Measurements from ENCODE around the gene HDAC11. TPM values are rescaled to one million over a fixed set of nuclear protein-coding genes. Genes with fewer than 3 reads are reported as not detected.

The HDAC11 gene
- polyA plus RNA-seq, 3 donors, result 2.9 to 3.9 (median 3.5) TPM

- H4K20me1 ChIP-seq (ENCODE audit: insufficient read depth, low read length), result no peaks in the 10 kb centered on the region
- Mint-ChIP-seq H3K4me1 (no peaks in the 10 kb centered on the region), H3K4me3 (no peak overlapping the region), H3K9me3 (peaks cover 0 to 6% (median 3%) of the 10 kb centered on the region in 7 donors), H3K27me3 (ENCODE audit: low read depth in 3 of 3) (peaks cover 0 to 6% (median 4%) of the 10 kb centered on the region in 3 donors), H3K36me3 (no peaks in the 10 kb centered on the region), H3K27ac (no peak overlapping the region)
- DNase-seq, result no peak
- no peak for TF ChIP-seq CTCF (IDR thresholded peaks at IDR 0.05)
- no peaks in the 10 kb centered on the region for H3K4me1 ChIP-seq (ENCODE audit: control insufficient read depth in 1 of 2, insufficient read depth in 2 of 2, low read length in 2 of 2)
- intact Hi-C loops (cut with micrococcal nuclease), result no loop called here
- H3K27me3 ChIP-seq (ENCODE audit: control insufficient read depth in 2 of 2, insufficient read depth in 2 of 2, low read length in 2 of 2), result no peaks in the 10 kb centered on the region
- no peak overlapping the region for H2AFZ ChIP-seq (ENCODE audit: insufficient read depth, low read depth, low read length, poor library complexity, severe bottlenecking)
- no peaks in the 10 kb centered on the region for H3K9me3 ChIP-seq (replicated peaks in 1 of 2; ENCODE audit: control insufficient read depth in 1 of 2, insufficient read depth in 1 of 2, low read length in 2 of 2)
- no peak overlapping the region for H3K27ac ChIP-seq (ENCODE audit: low read depth in 1 of 2, low read length in 2 of 2)
- H3K36me3 ChIP-seq (replicated peaks in 1 of 2; ENCODE audit: control insufficient read depth in 1 of 2, insufficient read depth in 2 of 2, low read length in 2 of 2), result no peaks in the 10 kb centered on the region
- no peak overlapping the region for H3K4me2 ChIP-seq (replicated peaks; ENCODE audit: extremely low read depth, low read length, poor library complexity, severe bottlenecking)
- H3K9ac ChIP-seq (ENCODE audit: insufficient read depth, low read length, poor library complexity, severe bottlenecking), result no peak overlapping the region
- 94% methylated on average over 11 of the region's 19 CpGs for WGBS (ENCODE audit: insufficient coverage)
- no peak overlapping the region for H3K4me3 ChIP-seq (replicated peaks in 1 of 3; ENCODE audit: low read depth in 2 of 3, low read length in 3 of 3)
- H3K79me2 ChIP-seq (ENCODE audit: insufficient read depth, low read length), result no peaks in the 10 kb centered on the region
Measured at GRCh38 chr3:13519006-13519791, 39.1 kb downstream of the HDAC11 start.

DNA sequence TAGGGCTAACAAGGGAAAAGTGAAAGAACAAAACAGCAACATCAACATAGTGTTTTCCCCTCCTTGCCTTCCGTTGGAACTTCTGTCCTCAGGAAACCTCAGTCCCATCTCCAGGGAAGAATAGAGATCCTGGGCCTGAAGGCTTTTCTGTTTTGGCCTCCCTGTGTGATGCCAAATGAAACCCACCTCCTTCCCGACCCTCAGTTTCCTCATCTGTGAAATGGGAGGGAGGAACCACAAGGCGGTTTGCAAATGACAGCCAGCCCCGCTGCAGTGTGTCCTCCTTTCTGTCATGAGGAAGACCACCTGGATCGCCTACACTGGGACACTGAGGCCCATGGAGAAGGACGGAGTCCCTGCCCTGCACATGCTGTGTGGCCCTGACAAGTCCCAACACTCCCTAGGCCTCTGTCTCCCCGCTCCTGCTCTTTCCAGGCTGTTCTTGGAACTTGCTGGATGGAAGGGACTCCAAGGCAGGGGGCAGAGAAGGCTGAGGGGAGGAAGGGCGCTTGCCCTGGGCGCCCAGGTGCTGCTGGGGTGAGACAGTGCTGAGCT is 40.3 kb downstream of the HDAC11 start:
- Mint-ChIP-seq H3K27me3 (ENCODE audit: low read depth in 3 of 3) (peaks cover 0 to 6% (median 4%) of the 10 kb centered on the region in 3 donors), H3K4me1 (no peaks in the 10 kb centered on the region), H3K4me3 (no peak overlapping the region), H3K27ac (no peak overlapping the region), H3K36me3 (no peaks in the 10 kb centered on the region), H3K9me3 (peaks cover 0 to 6% (median 3%) of the 10 kb centered on the region in 7 donors)
- no peaks in the 10 kb centered on the region for H4K20me1 ChIP-seq (ENCODE audit: insufficient read depth, low read length)
- DNase-seq, result no peak
- no peaks in the 10 kb centered on the region for H3K79me2 ChIP-seq (ENCODE audit: insufficient read depth, low read length)
- H3K36me3 ChIP-seq (replicated peaks in 1 of 2; ENCODE audit: control insufficient read depth in 1 of 2, insufficient read depth in 2 of 2, low read length in 2 of 2), result no peaks in the 10 kb centered on the region
- no peak overlapping the region for H3K4me2 ChIP-seq (replicated peaks; ENCODE audit: extremely low read depth, low read length, poor library complexity, severe bottlenecking)
- no peak overlapping the region for H3K27ac ChIP-seq (ENCODE audit: low read depth in 1 of 2, low read length in 2 of 2)
- H3K9ac ChIP-seq (ENCODE audit: insufficient read depth, low read length, poor library complexity, severe bottlenecking), result no peak overlapping the region
- no peak overlapping the region for H3K4me3 ChIP-seq (replicated peaks in 1 of 3; ENCODE audit: low read depth in 2 of 3, low read length in 3 of 3)
- no peak overlapping the region for H2AFZ ChIP-seq (ENCODE audit: insufficient read depth, low read depth, low read length, poor library complexity, severe bottlenecking)
- no peaks in the 10 kb centered on the region for H3K9me3 ChIP-seq (replicated peaks in 1 of 2; ENCODE audit: control insufficient read depth in 1 of 2, insufficient read depth in 1 of 2, low read length in 2 of 2)
- 100% methylated on average over 4 of the region's 9 CpGs for WGBS (ENCODE audit: insufficient coverage)
- no peaks in the 10 kb centered on the region for H3K4me1 ChIP-seq (ENCODE audit: control insufficient read depth in 1 of 2, insufficient read depth in 2 of 2, low read length in 2 of 2)
- intact Hi-C loops (cut with micrococcal nuclease), result no loop called here
- no peaks in the 10 kb centered on the region for H3K27me3 ChIP-seq (ENCODE audit: control insufficient read depth in 2 of 2, insufficient read depth in 2 of 2, low read length in 2 of 2)
- TF ChIP-seq CTCF (IDR thresholded peaks at IDR 0.05), result no peak

Measured in CD14-positive monocyte (primary cell).